GM18873 (cell line): Measurements from ENCODE around the gene PLCL1.

Experiments used
- ATAC-seq: cut with Tn5 transposase; IDR thresholded peaks from one replicate; pipeline ENCODE4 v1.9.1; 2021; ENCODE audit warnings: mild to moderate bottlenecking, moderate library complexity, moderate number of reproducible peaks; ENCODE audit not compliant: unreplicated experiment, low FRiP score

The PLCL1 gene

DNA sequence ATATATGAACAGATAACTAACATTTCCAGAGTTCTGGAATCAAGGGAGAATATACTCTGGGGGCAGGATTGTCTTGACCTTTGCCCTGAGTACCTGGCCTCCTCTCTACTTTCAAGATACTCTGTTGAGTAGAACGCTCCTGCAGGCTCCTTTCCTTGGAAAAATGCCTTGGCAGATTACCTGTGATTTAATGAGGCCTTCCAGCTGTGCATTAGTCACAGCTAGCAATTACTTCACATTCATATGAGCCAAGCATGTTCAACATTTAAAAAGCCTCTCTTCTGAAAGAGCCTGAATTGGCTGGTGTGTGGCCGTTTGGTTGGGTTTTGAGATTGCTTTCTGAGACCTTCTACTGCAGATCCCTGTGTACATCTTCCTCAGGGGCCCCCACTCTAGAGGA is 142.2 kb downstream of the PLCL1 start:
- no peak for ATAC-seq

DNA sequence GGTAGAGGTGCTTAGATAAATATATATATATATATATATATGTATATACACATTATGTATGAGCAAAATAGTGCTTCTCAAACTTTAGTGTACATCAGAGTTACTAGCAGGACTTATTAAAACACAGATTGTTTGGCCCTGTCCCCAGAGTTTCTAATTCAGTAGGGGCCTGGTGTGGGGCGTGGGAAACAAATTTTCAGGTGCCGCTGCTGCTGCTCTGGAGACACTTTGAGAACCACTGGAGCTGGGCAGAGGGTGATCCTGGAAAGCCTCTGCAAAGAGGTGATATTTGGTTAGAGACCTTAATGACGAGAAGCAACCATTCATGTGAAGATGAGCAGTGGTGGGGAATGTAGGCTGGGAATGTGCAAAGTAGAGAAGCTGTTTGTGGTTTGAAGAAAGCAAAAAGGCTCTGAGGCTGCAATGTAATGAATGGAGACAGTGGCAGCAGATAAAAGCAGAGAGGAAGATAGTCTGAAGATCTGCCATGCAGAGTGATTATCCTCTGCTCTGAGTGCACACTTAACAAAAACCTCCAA is 142.9 kb downstream of the PLCL1 start:
- no peak for ATAC-seq

DNA sequence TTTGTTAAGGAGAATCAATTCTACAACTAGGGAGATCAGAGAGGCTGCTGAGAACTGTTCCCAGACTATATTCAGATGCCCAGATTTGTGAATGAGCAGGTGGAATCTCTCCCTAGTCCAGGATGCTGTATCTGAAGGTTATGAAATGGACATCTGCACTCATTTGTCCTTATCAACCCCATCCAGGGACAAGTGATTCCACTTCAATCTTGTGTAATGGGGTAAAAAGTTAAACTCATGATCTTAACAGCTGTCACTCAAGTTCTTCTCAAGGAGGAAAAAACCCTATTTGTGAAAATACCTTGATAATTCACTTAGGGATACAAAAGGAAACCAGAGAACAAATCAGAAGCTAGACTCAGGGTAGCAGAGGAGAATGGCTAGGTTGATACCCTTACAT is 144.8 kb downstream of the PLCL1 start:
- no peak for ATAC-seq

DNA sequence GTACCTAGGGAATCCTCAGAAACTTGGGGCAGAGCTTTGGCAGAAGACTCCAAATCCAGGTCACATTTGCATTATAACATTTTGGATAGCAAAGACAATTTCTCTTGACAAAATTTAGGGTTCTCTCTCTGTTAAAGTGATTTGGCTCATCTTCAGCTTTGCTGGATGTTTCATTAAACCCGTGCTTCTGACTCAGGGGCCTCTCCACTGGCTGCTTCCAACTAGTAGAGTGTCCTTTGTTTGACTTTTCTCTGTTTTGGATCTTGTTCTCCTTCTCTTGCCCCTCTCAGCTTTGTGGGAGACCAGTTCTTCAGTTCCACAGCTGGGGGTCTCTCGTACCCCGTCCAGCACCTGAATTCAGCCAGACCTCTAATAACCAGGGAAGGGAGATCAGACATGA is 145.6 kb downstream of the PLCL1 start:
- ATAC-seq, result no peak

DNA sequence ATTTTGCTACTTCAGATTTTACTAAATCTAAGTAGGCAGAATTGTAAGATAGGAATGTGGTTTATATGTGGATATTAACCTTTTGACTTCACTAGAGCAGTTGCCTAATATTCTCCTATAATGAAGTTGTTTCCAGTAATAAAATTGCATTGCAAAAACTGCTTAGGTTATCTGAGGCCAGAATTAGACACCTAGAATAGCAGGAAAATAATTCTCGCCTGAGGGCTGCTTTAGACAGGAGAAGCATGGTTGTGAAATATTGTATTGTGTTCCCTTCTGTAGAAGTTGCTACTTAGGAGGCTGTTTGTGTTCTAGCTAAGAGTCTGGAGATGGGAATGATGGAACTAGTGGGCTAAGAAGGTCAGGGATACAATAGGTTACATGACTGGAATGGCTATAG is 146.3 kb downstream of the PLCL1 start:
- ATAC-seq, result no peak

DNA sequence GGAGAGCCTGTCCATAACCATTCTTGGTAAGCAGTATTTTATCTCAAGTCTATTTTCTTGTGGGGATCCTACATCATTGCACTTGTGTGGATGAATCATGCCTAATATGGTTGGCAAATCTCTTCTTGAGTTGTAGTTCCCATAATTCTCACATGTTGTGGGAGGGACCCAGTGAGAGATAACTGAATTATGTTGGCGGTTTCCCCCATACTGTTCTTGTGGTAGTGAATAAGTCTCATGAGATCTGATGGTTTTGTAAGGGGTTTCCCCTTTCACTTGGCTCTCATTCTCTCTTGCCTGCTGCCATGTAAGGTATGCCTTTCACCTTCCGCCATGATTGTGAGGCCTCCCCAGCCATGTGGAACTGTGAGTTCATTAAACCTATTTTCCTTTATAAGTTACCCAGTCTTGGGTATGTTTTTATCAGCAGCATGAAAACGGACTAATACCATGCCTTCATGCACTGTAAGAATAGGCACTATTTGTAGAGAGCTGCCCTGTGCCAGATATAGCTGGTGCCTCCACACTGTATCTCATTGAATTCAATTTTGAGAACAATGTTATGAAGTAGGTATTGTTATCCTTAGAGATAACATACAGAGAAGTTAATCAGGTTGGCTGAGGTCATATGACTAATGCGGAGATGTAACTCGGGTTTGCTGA is 148.3 kb downstream of the PLCL1 start:
- ATAC-seq, result no peak

DNA sequence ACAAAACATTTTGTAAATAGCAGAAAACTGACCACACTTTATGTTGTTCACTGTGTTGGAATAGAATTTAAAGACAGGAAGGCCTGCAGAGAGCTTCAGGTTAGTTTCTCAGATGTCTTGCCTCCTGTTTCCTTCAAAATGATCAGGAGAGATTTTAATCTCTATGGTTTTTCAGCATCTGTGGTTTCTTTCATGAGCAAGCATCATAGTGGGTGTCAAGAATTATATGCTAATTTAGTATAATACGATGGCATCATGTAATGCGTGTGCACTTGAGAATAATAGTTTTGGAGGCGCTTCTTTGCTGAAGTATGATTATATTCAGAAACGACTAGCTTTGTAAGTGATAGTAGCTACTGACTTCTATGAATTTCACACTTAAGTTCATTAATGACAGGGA is 149.9 kb downstream of the PLCL1 start:
- ATAC-seq, result no peak

DNA sequence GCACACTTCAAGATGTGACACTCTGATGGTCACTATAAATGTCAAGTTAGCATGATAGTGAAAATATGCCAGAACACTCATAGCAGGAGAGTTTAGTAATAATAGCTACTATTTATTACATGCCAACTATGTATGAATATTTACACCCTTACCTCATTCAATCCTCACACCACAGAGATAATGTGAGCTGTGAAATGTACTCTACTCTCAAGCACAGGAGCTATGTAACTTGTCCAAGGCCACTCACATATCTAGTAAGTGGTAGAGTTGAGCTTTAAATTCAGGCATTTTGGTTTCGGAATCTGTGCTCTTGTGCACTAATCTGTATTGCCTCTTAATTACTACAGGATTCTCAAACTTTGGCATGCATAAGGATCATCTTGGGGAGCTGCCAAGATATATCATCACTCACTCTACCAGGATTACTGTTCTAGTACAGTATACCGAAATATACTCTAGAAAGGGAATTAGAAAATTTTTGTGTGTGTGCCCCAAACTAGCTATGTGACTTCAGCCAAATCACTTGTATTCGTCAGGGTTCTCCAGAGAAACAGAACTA is 154.3 kb downstream of the PLCL1 start:
- ATAC-seq, result no peak

DNA sequence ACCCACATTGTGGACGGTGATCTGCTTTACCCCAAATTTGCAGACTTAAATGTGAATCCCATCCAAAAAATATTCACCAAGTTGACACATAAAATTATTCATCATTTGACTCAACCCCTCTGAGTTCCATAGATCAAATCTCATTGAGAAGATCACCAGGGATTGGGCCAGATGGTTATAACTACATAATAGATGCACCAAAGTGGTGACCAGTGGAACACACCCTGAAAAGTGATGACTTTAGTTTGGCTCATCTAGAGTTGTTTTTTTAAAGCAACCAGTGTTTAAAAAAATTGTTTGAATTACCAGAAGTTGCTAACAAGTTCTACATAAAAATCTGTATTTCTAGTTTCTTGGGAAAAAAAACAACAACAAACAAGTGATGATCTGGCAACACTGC is 155.0 kb downstream of the PLCL1 start:
- no peak for ATAC-seq

DNA sequence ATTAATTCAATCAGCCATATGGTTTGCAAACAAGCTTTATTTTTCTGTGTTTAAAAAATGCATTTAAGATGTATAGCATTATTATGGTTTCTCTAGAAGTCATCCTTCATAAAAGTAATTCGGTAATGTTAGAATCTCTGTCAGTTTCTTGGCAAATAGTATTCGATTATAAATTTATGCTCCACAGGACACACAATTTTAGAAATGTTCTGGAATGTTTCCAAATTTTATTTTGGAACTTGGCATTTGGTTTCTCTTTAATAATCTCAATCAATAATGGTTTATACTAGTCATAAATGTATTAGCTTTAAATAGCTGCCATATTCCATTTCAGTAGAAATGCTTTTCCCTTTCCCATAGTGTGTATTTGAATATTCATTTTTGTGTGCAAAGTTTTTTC is 156.4 kb downstream of the PLCL1 start:
- ATAC-seq, result no peak

DNA sequence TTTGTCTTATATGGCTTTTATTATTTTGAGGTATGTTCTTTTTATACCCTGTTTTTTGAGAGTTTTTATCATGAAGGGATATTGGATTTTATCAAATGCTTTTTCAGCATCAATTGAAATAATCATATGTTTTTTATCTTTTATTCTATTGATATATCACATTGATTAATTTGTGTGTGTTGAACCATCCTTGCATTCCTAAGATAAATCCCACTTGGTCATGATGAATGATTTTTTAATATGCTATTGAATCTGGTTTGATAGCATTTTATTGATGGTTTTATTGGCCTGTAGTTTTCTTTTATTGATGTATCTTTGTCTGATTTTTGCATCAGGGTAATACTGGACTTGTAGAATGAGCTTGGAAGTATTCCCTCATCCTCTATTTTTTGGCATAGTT is 160.3 kb downstream of the PLCL1 start:
- ATAC-seq, result no peak

DNA sequence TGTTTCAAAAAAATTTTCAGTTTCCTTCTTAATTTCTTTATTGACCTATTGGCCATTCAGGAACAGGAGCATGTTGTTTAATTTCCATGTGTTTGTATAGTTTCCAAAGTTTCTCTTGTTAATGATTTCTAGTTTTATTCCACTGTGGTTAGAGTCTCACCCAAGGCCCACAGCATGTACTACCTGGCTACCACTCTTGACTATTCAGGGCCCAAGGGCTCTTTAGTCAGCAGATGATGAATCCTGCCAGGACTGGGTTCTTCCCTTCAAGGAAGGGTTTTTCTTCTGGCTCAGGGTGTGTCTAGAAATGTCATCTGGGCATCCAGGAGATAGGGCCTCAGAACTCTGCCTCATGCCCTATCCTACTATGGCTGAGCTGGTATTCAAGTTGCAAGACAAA is 161.4 kb downstream of the PLCL1 start:
- no peak for ATAC-seq

DNA sequence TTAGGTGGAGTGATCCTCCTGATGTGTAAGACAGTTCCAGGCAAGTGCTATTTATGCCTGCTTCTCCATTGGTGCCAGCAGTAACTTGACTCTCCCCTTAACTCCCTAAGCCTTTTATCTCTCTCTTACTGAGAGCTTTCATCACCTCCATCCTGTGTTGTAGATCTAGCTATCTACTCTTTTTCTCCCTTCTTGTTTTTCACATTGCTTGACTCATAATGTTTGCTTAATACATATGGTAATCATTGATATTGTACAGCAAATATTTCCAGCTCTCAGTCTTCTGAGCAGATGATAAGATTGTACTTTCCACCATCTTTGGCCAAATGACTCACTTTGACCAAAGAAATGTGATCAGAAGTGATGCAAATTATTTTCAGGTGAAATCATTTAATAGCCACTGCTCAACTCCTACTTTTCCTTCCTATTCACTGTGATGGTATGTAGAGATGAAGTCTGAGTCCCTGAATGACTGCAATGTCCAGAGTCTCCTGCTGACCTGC is 165.0 kb downstream of the PLCL1 start:
- ATAC-seq, result no peak

DNA sequence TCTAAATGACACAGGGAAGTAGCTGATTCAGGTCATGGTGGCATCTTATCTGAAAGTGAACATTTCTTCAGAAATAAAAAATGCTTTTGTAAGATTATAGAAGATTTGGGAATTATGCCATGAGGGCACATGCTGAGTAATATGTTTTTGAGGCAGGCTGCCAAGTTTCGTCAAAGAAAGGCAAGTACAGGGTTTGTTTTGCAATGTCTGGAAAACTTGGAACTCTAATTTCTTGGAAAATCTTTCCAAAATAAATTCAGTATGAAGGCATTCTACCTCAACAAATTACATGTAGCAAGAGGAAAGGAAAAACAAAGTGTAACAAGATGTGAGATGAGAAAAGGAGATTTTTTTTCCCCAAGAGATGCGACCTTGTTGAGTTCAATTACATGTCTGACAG is 167.7 kb downstream of the PLCL1 start:
- ATAC-seq, result no peak

DNA sequence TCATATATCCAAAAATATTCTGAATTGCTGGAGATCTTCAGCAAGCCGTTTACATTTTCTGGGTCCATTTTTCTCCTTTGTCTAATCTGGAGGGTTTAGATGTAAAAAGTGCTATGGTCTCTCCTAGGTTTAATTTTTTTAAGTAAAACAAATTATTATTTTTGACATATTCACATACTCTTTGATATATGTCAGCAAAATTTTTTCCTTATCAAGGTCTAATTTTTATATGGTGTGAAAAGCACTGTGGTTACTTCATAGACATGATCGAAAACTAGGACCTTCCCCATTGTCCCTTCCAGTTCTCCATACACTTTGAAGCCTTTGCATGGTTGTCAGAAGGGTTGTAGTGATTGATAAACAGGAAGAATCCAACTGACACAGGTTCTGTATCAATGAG is 168.2 kb downstream of the PLCL1 start:
- no peak for ATAC-seq

DNA sequence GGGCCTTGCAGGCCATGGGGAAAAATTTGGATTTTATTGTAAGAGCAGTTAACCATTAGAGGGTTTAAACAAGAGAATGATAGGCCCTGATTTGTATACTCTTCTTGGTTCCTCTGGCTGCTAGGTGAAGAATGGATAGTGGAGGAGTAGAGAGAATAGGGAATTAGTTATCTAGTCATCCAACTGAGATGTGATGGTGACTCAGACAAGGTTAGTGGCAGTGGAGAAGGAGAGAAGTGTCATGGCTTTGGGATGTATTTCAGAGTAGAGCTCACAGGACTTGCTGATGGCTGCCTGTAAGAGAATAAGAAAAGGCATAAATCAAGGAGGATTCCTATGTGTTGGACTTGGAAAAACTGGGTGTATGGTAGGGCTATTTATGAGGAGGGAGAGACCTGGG is 169.4 kb downstream of the PLCL1 start:
- no peak for ATAC-seq

DNA sequence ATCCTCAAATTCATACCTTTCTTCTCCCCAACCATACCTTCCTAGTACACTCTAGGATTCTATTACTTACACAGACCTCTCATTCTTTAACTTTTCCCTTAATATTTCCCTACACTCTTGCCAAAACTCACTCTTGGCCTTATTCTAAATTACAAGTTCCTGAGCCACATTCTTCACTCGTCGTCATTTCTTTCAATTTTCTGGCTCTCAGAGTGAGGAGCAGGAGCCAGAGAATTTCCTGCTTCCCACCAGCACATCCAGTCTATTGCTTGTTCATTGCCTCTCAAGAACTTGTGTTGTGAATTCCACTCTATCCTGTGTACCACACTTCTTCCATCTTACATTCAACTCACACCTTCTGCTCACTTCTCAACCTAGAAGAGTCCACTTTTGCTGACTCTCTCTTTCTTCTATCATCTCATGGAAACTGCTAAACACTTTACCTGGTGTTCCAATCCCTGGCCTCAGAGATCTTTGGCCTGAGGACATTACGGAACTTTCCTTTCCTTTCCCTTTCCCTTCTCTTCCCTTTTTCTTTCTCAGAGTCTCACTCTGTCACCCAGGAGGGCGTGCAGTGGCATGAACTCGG is 171.6 kb downstream of the PLCL1 start:
- no peak for ATAC-seq

DNA sequence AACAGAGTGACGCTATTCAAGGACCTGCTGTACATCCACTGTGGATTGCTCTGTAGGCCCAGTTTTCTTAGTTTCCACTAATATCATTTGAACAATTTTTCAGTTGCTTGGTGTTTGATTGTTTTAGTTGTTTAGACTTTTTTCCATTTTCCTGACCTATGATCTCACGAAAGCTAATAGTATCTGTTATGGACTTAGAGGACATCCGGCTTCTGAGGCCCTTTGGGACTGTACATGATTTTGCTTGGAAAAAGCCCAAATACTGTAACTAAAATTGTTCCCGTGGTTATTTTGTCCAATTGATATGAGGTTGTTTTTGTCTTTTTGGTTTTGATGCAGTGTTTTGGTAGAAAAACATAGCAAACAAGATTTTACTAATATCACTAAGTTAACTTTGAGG is 174.6 kb downstream of the PLCL1 start:
- ATAC-seq, result no peak

DNA sequence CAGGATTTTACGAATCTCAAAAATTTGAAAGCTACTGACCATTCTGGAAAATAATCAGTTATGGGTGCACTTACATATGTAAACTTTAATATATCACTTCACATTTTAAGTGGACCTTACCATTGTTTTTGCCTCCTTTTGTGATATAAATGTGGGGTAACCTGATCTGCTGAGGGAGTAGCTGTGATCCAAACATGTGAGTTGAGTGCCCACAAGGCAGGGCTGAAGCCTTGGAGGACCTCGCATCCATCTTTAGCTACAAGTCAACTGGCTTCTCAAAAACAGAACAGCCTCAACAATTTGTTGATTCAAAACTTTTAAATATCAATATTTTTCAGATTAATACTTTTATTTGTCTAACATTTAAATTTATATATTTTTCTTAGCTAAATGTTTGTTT is 178.2 kb downstream of the PLCL1 start:
- ATAC-seq, result no peak

DNA sequence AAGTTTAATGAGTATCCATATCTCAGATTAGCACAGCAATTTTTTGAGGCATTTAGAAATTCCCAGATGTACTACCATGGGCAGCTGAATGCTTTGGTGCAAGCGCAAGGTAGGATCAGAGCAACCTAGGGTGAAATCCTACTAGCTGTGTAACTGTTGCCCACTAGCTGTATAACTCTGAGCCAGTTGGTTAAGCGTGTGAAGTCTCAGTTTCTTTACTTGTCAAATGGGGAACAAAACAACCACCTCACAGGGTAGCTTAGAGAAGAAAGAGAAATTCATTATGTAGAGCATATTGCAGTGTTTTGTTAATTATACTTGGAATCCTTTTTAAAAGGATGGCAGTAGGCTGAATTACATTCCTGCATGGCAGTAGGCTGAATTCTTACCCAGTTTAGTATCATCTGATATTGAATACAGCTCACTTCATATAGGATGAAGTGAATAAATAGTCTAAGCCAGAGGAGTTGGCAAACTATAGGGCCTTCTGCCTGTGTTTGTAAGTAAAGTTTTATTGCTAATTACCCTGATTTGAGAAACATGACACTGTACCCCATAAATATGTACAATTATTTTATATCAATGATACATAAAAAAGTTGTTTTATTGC is 180.7 kb downstream of the PLCL1 start:
- no peak for ATAC-seq

DNA sequence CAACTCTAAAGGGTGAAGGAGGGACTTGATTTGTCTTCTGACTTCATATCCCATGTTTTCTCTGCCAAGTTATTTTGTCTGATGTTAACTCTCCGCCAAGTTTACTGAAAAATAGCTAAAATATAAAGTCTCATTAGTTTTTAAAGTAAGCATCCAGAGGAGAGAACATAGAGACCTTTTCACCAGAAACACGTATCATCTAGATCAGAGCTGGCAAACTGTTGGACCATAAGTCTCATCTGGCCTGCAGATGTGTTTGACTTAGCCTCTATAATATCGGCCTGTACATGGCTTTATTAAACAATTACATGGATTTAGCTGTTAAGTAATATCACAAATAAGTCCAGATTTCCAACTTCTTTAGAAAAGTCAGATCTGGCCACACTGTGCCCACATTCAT is 182.6 kb downstream of the PLCL1 start:
- no peak for ATAC-seq

DNA sequence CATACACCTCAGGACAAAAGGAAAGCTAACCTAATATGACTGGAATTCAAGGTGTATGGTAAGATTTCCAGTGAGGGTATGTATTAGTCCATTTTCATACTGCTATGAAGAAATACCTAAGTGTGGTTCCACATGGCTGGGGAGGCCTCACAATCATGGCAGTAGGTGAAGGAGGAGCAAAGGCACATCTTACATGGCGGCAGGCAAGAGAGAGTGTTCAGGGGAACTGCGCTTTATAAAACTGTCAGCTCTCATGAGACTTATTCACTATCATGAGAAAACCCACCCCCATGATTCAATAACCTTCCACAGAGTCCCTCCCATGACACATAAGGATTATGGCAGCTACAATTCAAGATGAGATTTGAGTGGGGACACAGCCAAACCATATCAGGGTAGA is 186.0 kb downstream of the PLCL1 start:
- ATAC-seq, result no peak
